Stimulated activated CD8-positive, alpha-beta memory T cell treated with anti-CD3 and anti-CD28 coated beads, Interleukin-4, amount 100 ng/mL, for 4 hours (primary cell): Measurements from ENCODE around the gene CROCC2.

Experiments
- DNase-seq, 2 donors: peaks; one replicate each; pipeline ENCODE4 v3.0.0-alpha.2; 2020; ENCODE audit warnings: low read depth in 2 of 2, low spot score in 1 of 2

The CROCC2 gene

DNA sequence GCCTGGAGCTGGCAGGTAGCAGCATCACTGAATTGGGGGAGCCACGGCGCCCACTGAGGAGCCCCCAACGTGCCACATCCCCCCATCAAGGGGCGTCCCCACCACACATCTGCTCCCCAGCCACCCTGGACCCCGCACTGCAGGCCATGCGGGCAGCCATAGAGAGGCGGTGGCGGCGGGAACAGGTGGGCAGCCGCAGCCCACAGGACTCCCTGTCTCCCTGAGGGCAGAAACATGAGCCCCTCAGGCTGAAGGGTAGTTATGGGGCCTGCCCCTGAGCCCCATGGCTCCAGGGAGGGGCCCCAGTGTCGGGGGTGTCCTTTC lies 26.6 kb downstream of the CROCC2 start:
- DNase-seq, result no peak

GRCh38 chr2:240933048-240933965 lies 27.2 kb downstream of the CROCC2 start:
- DNase-seq, result no peak

DNA sequence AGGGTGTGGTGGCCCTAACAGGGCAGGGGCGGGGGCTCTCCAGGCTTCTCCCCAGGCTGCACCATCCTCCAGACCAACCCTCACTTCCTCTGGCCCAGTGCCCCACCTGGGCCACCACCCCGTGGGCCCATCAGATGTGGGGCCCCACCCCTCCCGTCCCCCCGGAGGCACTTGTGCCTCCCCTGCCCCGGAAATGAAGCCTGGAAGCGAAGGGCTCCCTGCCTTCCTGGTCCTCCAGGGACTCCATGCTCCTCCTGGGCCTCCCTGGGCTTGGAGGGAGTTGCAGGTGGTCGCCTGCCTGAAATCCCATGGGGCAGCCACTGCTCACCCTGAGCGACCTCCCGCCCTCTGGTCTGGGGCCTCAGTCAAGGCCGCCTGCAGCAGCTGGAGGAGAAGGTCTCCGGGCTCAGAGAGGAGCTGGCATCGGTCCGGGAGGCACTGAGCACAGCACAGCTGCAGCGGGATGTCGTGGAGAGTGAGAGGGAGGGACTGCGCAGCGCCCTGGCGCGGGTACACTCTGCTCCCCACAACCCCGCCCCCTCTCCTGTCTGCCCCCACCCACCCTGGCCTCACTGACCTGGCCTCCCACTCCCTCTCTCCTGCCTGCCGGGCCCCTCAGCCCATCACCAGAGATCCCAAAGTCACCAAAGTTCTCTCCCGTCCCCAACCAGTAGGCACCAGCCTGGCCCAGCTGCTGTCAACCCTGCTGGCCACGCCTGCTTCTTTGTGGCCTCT lies 28.0 kb downstream of the CROCC2 start:
- no peak for DNase-seq

- no peak for DNase-seq
Observed at GRCh38 chr2:240934701-240935102, 28.6 kb downstream of the CROCC2 start.

GRCh38 chr2:240935103-240935876 lies 29.2 kb downstream of the CROCC2 start:
- no peak for DNase-seq

DNA sequence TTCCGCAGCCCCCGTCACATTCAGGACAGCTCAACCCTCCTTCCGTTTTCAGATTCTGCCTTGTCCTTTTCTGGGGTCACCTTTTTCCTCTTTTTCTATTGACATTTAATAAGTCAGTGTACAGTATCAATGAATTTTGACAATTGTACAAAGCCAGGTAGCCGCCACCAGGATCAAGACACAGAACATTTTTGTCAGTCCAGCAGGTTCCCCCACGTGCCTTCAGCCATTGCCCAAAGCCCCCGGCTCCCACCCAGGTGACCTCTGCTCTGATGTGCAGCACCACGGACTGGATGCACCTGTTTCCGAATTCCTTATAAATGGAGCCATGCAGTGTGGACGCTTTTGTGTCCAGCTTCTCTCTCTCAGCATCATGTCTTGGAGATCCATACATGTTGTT lies 30.0 kb downstream of the CROCC2 start:
- no peak for DNase-seq

DNA sequence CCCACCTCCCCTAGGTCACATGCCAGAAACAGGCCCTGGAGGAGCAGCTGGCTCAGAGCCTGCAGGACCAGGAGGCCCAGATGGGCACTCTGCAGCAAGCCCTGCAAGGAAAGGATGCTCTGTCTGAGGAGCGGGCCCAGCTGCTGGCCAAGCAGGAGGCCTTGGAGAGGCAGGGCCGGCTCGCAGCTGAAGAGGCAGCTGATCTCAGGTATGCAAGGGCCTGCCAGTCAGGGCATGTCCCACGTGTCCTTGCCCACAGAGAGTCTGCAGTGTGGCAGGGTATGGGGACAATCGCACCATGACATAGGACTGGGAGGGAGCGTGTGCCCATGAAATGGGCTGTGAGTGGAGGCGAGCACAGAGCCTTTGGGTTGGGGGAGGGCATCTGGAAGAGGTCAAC lies 39.9 kb downstream of the CROCC2 start:
- no peak for DNase-seq

DNA sequence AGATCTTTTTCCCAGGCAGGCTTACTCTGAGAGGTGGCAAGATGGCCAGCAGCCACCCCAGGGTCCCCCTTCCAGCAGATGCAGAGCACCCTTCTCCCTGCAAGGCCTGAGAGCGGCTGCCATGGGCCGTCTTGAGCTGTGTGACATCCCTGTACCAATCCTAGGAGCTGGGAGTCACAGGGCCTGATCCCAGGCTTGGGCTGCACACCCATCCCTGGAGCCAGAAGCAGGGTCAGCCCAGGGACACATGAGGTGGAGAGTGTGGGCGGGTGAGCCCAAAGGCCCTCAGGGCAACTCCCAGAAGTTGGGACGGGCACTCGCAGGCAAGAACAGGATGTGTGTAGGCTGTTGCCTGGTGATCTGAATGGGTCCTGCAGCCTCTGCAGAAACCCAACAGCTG lies 40.5 kb downstream of the CROCC2 start:
- no peak for DNase-seq

DNA sequence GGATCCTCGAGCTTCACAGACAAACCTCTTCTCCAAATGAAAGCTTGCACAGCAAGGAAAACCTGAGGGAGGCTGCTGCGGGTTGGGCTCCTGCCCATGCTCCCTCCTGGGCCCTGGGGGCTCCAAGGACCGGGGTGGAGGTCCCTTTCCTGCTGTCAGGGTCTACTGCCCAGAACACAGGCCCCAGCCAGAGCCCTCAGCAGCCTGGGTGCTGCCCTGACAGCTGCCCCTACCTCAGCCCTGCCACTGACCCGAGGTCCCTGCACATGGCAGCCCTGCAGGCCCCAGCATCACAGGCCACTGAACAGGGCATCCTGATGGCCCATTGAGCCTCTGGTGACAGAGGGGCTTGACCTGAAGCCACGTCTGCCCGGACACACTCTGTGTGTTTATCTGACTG lies 41.0 kb downstream of the CROCC2 start:
- no peak for DNase-seq

DNA sequence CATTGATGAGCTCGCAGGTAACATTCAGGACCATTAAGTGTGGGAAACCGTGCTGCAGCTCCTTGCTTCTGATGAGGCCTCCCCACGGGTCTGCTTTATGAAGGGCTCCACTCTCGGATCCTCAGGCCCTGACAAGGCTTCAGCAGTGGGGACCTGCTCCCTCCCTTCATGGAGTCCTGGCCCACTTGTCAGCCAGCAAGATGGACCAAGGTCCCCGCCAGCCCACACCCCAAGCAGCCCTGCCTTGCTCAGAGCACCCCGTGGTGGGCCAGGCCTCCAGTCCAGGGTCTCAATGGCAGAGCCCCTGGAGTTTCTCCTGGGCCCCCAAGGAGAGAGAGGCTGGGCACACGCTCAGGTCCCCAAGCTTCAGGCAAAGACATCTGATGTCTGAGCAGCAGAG lies 41.5 kb downstream of the CROCC2 start:
- no peak for DNase-seq

DNA sequence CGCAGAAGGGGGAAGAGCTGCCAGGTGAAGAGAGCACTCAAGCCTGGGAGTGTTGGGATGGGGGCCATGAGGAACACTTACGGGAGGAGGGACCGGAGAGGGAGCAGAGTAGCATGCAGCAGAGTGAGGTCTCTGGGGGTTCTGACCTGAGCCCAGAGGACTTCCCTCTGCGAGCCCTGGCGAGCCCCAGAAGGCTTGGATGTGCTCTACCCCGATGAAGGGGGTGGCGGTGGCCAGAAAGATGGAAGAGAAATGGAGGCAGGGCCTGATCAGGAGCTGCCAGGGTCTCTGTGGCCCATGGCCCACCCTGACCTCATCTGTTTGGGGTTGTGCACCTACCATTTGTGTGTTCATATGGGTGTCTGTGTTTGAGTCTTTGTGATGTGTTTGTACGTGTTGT lies 42.0 kb downstream of the CROCC2 start:
- DNase-seq, result no peak

GRCh38 chr2:240948905-240949790 lies 43.0 kb downstream of the CROCC2 start:
- DNase-seq, result no peak

DNA sequence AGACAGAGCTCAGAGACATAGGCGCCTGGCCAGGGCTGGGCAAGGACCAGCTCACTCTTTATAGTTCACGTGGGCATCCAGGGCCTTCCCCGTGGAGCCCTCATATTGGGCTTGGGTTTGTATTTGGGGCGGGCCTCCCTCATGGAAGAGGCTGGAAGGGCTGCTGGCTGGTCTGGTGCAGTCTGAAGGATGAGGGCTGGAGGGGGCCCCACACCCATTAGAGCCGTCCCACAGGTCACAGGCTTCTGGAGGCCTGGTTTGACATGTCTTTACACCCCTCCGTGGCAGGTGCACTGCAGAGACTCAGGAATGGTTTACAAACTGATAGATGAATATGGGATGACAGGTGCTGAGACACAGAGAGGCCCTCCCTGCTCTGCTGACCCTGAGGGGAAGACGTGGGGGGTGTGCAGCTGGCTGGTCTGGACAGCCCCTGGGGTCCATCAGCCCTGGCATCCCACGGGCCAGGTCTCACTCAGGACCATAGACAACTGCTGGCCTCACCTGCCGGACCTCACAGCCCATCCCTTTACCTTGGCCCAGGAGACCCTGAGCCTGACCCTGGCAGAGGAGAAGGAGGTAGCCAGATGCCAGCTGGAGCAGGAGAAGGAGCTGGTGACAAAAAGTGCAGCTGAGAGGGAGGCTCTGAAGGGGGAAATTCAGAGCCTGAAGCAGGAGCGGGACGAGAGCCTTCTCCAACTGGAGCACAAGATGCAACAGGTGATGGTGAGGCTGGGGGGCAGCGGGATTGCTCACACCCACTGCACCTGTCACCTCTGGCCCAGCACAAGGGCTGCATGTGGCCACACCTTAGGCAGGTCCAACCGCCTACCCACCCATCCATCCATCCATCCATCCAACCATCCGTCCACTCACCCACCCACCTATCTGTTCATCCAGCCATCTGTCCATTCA lies 43.9 kb downstream of the CROCC2 start:
- DNase-seq, result no peak

DNA sequence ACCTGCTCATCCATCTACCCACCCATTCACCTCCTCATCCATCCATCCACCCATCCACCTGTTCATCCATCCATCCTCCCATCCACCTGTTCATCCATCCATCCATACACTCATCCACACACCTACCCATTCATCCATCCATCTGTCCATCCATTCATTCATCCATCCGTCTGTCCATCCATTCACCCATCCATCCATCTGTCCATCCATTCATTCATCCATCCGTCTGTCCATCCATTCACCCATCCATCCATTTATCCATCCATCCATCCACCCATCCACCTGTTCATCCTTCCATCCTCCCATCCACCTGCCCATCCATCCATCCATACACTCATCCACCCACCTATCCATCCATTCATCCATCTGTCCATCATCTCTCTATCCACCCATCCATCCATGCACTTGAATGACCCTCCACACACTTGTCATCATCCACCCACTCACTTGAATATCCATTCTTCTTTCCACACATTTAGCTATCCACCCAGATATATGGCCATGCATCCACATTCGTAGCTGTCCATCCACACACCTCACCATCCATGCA lies 45.0 kb downstream of the CROCC2 start:
- DNase-seq, result no peak

DNA sequence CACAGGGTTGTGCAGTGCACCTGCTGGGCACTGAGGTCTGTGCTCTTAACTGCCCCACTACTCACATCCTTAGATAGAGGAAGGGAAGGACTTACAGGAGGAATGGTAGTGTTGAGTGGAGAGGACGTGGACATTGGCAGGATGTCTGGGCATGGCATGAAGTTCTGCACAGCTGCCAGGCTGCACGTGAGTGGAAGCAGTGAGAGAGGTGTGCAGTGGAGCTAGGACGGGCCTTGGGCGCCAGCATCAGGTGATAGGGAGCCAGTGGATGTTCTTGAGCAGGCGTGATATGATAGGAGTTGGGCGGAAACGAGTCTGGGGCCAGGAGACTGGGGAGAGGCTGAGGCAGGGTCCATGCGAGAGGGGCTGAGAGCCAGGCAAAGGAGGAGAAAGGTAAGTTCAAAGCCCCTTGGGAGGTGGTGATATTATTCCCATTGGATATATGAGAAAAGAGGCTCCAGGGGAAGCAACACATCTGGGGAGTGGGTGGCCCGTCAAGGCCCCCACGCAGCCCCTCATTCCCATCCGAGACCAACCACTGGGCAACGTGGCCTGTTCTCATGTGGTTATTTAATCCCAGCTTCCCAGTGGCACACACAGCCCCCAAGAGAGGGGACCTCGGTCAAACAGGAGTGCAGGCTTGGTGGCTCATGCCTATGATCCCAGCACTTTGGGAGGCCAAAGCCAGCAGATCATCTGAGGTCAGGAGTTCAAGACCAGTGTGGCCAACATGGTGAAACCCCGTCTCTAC lies 46.5 kb downstream of the CROCC2 start:
- DNase-seq, result no peak

DNA sequence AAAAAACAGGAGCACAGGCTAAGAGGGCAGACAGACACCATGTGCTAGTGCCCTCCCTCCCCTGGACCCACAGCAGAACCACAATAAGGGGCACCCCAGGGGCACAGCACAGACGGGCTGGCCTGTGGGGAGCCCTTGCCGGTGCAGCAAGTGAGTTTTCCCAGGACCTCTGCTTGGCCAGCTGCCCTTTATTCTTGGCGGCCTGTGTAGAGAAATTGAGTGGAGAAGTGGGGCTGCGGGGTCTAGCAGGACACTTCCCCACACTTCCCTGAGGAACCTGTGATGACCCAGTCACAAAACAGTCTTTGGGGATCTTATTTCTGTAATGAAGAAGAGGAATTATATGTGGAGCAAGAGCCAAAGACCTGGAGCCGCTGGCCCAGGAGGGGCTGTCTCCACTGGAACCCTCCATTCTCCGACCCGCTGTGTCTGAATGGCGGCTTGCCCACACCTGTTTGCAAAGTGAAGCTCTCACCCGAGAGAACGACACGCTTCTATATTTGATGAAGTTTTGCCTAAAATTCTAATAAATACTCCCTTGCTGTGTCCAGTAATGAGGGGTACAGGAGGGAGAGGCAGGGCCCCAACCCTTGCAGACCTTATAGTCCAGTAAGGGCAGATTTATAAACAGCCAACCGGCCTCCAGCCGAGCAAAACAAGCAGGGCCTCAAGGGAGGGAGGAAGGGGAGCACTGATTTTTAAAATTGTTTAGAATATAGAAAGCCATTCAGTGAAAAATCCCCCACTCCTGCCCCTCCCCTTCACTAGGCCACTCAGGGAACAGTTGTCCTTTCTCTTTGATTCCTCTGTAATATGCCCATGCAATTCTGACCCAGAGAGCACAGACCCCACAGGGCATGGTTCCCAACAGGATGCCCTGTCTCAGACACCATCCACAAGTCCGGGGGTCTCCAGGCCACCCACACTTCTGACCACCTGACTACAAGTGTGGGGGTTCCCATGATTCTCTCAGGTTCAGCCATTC lies 47.6 kb downstream of the CROCC2 start:
- no peak for DNase-seq

DNA sequence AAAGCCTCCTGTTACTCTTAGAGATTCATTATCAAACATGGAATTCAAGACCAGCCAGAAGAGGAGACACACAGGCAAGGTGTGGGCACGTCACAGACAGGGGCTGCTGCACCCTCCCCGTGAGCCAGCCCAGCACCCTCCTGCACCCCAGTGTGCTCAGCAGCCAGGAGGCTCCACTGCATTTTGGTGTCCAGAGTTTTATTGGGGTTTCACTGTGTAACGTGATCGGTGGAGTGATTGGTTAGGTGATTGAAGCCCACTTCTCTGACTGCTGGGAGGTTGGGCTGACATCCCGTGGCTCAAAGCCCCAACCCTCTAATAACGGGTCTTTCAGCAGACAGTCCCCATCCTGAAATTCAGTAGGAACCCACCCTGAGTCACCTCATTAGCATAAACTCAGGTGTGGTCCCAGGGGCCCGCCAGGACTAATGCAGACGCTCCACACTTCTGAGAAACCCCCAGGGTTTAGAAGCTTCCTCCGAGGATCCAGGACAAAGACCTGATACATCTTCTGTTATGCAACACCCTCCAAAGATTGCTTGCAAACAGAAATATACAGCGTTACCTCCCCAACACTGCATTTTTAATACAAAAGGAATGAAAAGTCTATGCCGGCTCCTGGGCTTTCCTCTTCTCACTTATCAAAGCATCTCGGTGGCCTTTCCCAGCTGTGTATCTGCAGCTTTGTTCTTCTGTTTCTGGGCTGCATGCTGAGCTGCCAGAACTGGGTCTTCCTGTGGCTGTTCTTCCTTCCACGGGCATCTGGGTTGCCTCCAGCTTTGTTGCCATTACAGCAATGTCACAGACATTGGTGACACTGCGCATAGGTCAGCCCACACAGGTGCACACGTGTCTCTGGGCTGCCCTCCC lies 48.5 kb downstream of the CROCC2 start:
- no peak for DNase-seq
